HepG2 (cell line): ENCODE measurements around the gene TFDP2. TPM values are rescaled to one million over a fixed set of nuclear protein-coding genes. Genes with fewer than 3 reads are reported as not detected.

Experiments
- ATAC-seq: fragments of 200-7000 bp; cut with Tn5 transposase; 3 replicates; pipeline ENCODE4 v1.9.1; 2020; ENCODE audit warnings: mild to moderate bottlenecking, moderate library complexity
- BruUV-seq: library from RNA; stranded (reverse); fragments of 400-500 nt; replicated peaks from 2 replicates; lab custom pipeline; 2021; lab: Mats Ljungman, UMichigan
- CTCF ChIA-PET: fragments of 300-600 bp; formaldehyde crosslinking; extraction: SDS; loops from one replicate; lab custom pipeline; 2021; ENCODE audit warnings: low total read pairs, inconsistent platforms, low intra/inter-chr PET ratio; lab: Yijun Ruan, JAX
- POLR2A ChIA-PET: fragments of 350-600 bp; sonication (Branson Sonifier 250); formaldehyde crosslinking; loops from one replicate; lab custom pipeline; 2020; ENCODE audit warnings: antibody characterized with exemption, inconsistent platforms; lab: Yijun Ruan, JAX
- DNase-seq: peaks from one replicate; pipeline ENCODE4 v3.0.0-alpha.2; 2015; ENCODE audit warnings: low spot score
- FAIRE-seq: peaks from 3 replicates; lab custom pipeline; 2011; peaks lifted over from hg19 to GRCh38; lab: Jason Lieb, UNC
- H2AFZ ChIP-seq: one replicate; pipeline ENCODE4 v1.6.1; 2011; ENCODE audit warnings: low read length, inconsistent platforms
- H3K27ac ChIP-seq: fragments of 300-600 bp; 3 replicates; pipeline ENCODE4 v1.8.0; 2011; ENCODE audit warnings: mixed run types, mild to moderate bottlenecking, mixed read lengths, low read length, inconsistent platforms; ENCODE audit not compliant: insufficient read depth; ENCODE audit errors: extremely low read length
- H3K27me3 ChIP-seq, 2 experiments: fragments of 200-600 bp in 1 of 2; 2 replicates in 1 of 2; 3 replicates in 1 of 2; pipeline versions ENCODE4 v1.6.0 to v1.8.0; 2011; ENCODE audit warnings: low read length in 2 of 2, mild to moderate bottlenecking in 2 of 2, moderate library complexity in 2 of 2, inconsistent platforms in 1 of 2; ENCODE audit not compliant: insufficient read depth in 2 of 2, control insufficient read depth in 1 of 2
- H3K36me3 ChIP-seq, 2 experiments: fragments of 200-600 bp in 1 of 2; replicated peaks in 1 of 2; 2 replicates in 1 of 2; 3 replicates in 1 of 2; pipeline versions ENCODE4 v1.5.1 to v1.8.0; 2011; ENCODE audit warnings: low read length in 2 of 2, inconsistent platforms in 1 of 2; ENCODE audit not compliant: insufficient read depth in 2 of 2, control insufficient read depth in 1 of 2
- H3K4me1 ChIP-seq: 2 replicates; pipeline ENCODE4 v1.5.1; 2012; ENCODE audit warnings: low read length, inconsistent platforms; ENCODE audit not compliant: insufficient read depth
- H3K4me2 ChIP-seq: 2 replicates; pipeline ENCODE4 v1.6.0; 2011; ENCODE audit warnings: low read depth, low read length, inconsistent platforms
- H3K4me3 ChIP-seq, 3 experiments: fragments of 200-600 bp in 1 of 3; sonication (generic), shearing (Covaris generic) in 1 of 3; replicated peaks in 1 of 3; 2 replicates each; pipeline ENCODE4 v1.5.1; 2011 to 2016; ENCODE audit warnings: low read length in 3 of 3, inconsistent platforms in 2 of 3, low read depth in 2 of 3, mild to moderate bottlenecking in 2 of 3, control low read depth in 1 of 3, mixed read lengths in 1 of 3; ENCODE audit not compliant: insufficient read depth in 1 of 3
- H3K79me2 ChIP-seq: one replicate; pipeline ENCODE4 v1.6.1; 2011; ENCODE audit warnings: low read length, inconsistent platforms; ENCODE audit not compliant: insufficient read depth
- H3K9ac ChIP-seq: 2 replicates; pipeline ENCODE4 v1.6.0; 2011; ENCODE audit warnings: mild to moderate bottlenecking, low read depth, low read length, inconsistent platforms; ENCODE audit not compliant: insufficient read depth
- H3K9me3 ChIP-seq: 2 replicates; pipeline ENCODE4 v1.5.1; 2012; ENCODE audit warnings: mild to moderate bottlenecking, low read length
- H4K20me1 ChIP-seq: 2 replicates; pipeline ENCODE4 v1.6.0; 2011; ENCODE audit warnings: inconsistent platforms, mild to moderate bottlenecking, low read length, moderate library complexity; ENCODE audit not compliant: insufficient read depth
- CAMTA2 ChIP-seq: sonication (generic); formaldehyde crosslinking; IDR thresholded peaks from 2 replicates; pipeline ENCODE4 v1.4.0; 2020; ENCODE audit warnings: mild to moderate bottlenecking, missing genetic modification reagents, borderline replicate concordance
- CHD4 ChIP-seq: fragments of 200-600 bp; sonication (generic); IDR thresholded peaks from 2 replicates; pipeline ENCODE4 v1.7.0; 2017; ENCODE audit warnings: mild to moderate bottlenecking, low read length, borderline replicate concordance
- MNT ChIP-seq: fragments of 450-650 bp; IDR thresholded peaks from 2 replicates; pipeline ENCODE4 v1.6.1; 2016
- NFRKB ChIP-seq: fragments of 450-650 bp; IDR thresholded peaks from 2 replicates; pipeline ENCODE4 v1.6.1; 2017
- TEAD3 ChIP-seq: optimal IDR thresholded peaks from 2 replicates; pipeline ENCODE3; 2016; ENCODE audit warnings: borderline replicate concordance
- ZC3H4 ChIP-seq: sonication (generic); formaldehyde crosslinking; IDR thresholded peaks from 2 replicates; pipeline ENCODE4 v1.4.0; 2020; ENCODE audit warnings: missing genetic modification reagents, borderline replicate concordance
- WGBS: methylation state at CpG from one replicate; pipeline ENCODE4 v1.1.6; 2017; ENCODE audit warnings: low lambda C conversion rate; 5-methylcytosine and 5-hydroxymethylcytosine counted together
- in situ Hi-C: cut with HindIII; loops from 2 replicates; pipeline ENCODE4 v1.10.0; 2017; ENCODE audit warnings: low pct_unique_long_range_greater_than_20kb; ENCODE audit not compliant: extremely low pct_ligation_motif_present
- intact Hi-C: fragments of 100-400 bp; cut with micrococcal nuclease; formaldehyde crosslinking; loops from one replicate; pipeline ENCODE4 v1.10.0; 2022; ENCODE audit not compliant: unreplicated experiment
- polyA plus RNA-seq, 8 experiments: library from polyadenylated mRNA; depleted of rRNA in 3 of 8; stranded (reverse) in 7 of 8; unstranded in 1 of 8; fragments of >200 nt; fragmentation: Illumina TruSeq in 4 of 8; extraction: Trizol in 4 of 8; gene quantifications; 2 replicates each; pipeline versions ENCODE4 v1.2.1 to v1.2.3, GENCODE V29; 2011 to 2016; ENCODE audit warnings: low read depth in 4 of 8, missing spikeins in 1 of 8, mixed read lengths in 1 of 8; ENCODE audit not compliant: insufficient read depth in 1 of 8
- total RNA-seq, 5 experiments: library from RNA; depleted of rRNA; stranded (reverse); fragments of >200 nt; fragmentation: Illumina TruSeq; extraction: Trizol; gene quantifications; 2 replicates each; pipeline ENCODE4 v1.2.3, GENCODE V29; 2016; ENCODE audit warnings: low read depth in 1 of 5

The TFDP2 gene
- total and polyA plus RNA-seq, 2 of the 13 experiments (the other 11 are each of a cell fraction or from before 2014, with no cell fraction given) = 17.9 to 37.4 TPM

GRCh38 chr3:142013993-142014392 lies 135.4 kb downstream of the TFDP2 start:
- Histone ChIP-seq H3K4me2 (no peak overlapping the region), H3K9ac (no peak overlapping the region), H3K27me3 (no peaks in the 10 kb centered on the region), H2AFZ (no peak overlapping the region), H3K4me1 (no peaks in the 10 kb centered on the region), H3K27ac (no peak overlapping the region), H3K79me2 (no peaks in the 10 kb centered on the region), H4K20me1 (no peaks in the 10 kb centered on the region), H3K36me3 (no peaks in the 10 kb centered on the region), H3K4me3 (no peak overlapping the region), H3K9me3 (no peaks in the 10 kb centered on the region)
- TF ChIP-seq TEAD3 (CRISPR knock-in tag) (no peak), NFRKB (no peak), CHD4 (no peak), MNT (no peak), CAMTA2 (CRISPR knock-in tag) (no peak)
- WGBS = 88% methylated on average over 2 of the region's 2 CpGs
- BruUV-seq = no TSS peak
- ChIA-PET POLR2A (no interaction called here), CTCF (no interaction called here)
- in situ Hi-C loops = no loop called here
- ATAC-seq = no peak
- no peak for DNase-seq
- intact Hi-C loops = no loop called here
- FAIRE-seq = no peak

GRCh38 chr3:142013326-142013980 lies 135.9 kb downstream of the TFDP2 start:
- Histone ChIP-seq H4K20me1 (no peaks in the 10 kb centered on the region), H3K79me2 (no peaks in the 10 kb centered on the region), H3K4me3 (no peak overlapping the region), H3K27me3 (no peaks in the 10 kb centered on the region), H3K4me2 (no peak overlapping the region), H3K27ac (no peak overlapping the region), H2AFZ (no peak overlapping the region), H3K36me3 (no peaks in the 10 kb centered on the region), H3K9me3 (no peaks in the 10 kb centered on the region), H3K9ac (no peak overlapping the region), H3K4me1 (no peaks in the 10 kb centered on the region)
- in situ Hi-C loops (no loop called here), intact Hi-C loops (no loop called here)
- TF ChIP-seq ZC3H4 (CRISPR knock-in tag) = no peak
- no peak for DNase-seq
- CTCF ChIA-PET = no interaction called here
- 63% methylated on average over 2 of the region's 2 CpGs for WGBS
- ATAC-seq = no peak
- no TSS peak for BruUV-seq
- POLR2A ChIA-PET = no interaction called here
- FAIRE-seq = no peak
